ENCODE results near the gene DCST1. TPM values are rescaled to one million over a fixed set of nuclear protein-coding genes. Genes with fewer than 3 reads are reported as not detected.

The DCST1 gene
- total and polyA plus RNA-seq, 2 donors (not counting 3 experiments of a cell fraction or from before 2014, with no cell fraction given) = not detected

DNA sequence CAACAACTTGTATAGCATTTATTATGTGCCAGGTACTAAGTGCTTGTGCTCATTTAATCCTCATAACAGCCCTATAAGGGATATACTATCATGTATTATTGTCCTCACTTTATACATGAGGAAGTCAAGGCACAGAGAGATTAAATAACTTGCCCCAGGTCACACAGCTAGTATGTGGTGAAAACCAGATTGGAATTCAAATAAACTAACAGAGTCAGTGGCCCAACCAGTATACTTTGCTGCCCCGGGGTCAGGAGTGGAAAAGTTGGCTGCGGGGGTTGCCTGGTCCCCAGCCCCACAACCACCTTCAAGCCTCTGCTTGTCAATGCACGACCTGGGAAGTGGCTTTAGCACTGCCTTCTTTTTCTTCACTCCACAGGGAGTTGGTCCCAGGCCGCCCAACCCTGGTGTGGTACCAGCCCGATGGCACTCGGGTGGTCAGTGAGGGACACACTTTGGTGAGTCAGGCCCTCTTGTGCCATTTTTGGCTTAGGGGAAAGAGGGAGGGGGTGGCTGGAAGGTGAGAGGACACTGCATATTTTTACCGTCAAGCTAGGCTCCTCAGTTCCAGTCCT lies 20.0 kb downstream of the DCST1 start:
- H3K27ac ChIP-seq (ENCODE audit: insufficient read depth, low read depth, low read length) = peak overlapping the region; percentile 34
- dilution Hi-C loops (cut with MboI; ENCODE audit: extremely low pct_ligation_motif_present, low sequenced_read_pairs) (no loop called here), intact Hi-C loops (cut with micrococcal nuclease) (no loop called here)
- FAIRE-seq = no peak
- H3K79me2 ChIP-seq (ENCODE audit: control insufficient read depth, insufficient read depth, low read length) = peaks cover 21% of the 10 kb centered on the region
- POLR2A ChIA-PET = interaction anchor here (0.6 kb wide), 1 partner anchor 60 kb away, joined by 4 read pairs; no protein-coding TSS in a partner anchor
- DNase-seq (ENCODE audit: low read depth, low spot score) = no peak
- CTCF ChIA-PET = interaction anchor here (0.6 to 6.1 kb wide), 8 partner anchors 7 to 1883 kb away, joined by 3 to 59 read pairs (median 8); partner anchors contain the start of genes KRTCAP2 and PYGO2
- H3K27me3 ChIP-seq (ENCODE audit: control insufficient read depth in 2 of 2, insufficient read depth in 2 of 2, low read length in 2 of 2) = no peaks in the 10 kb centered on the region
- no TSS peak for BruUV-seq (replicated peaks)
- no peaks in the 10 kb centered on the region for H4K20me1 ChIP-seq (replicated peaks; ENCODE audit: control insufficient read depth, extremely low read depth, insufficient read depth, low read length)
- H3K4me2 ChIP-seq (ENCODE audit: insufficient read depth, low read length) = peak overlapping the region; percentile 1
- TF ChIP-seq POLR2AphosphoS5 (IDR thresholded peaks at IDR 0.05; ENCODE audit: insufficient read depth, low read depth, low read length) = no peak
- no peak for TF ChIP-seq FOS (IDR thresholded peaks at IDR 0.05; ENCODE audit: borderline replicate concordance, insufficient read depth, low read length)
- TF ChIP-seq GATA2 (IDR thresholded peaks at IDR 0.05; ENCODE audit: insufficient read depth, insufficient read length, low read depth, low read length) = no peak
- no peak for TF ChIP-seq EZH2 (IDR thresholded peaks at IDR 0.05; ENCODE audit: borderline replicate concordance, low read depth, low read length, severe bottlenecking)
- no peak for TF ChIP-seq POLR2A (IDR thresholded peaks at IDR 0.05; ENCODE audit: low read depth, low read length)
- no peak for TF ChIP-seq MYC (IDR thresholded peaks at IDR 0.05; ENCODE audit: low read depth, low read length)
- TF ChIP-seq, protein P1, sequence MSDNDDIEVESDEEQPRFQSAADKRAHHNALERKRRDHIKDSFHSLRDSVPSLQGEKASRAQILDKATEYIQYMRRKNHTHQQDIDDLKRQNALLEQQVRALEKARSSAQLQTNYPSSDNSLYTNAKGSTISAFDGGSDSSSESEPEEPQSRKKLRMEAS (IDR thresholded peaks at IDR 0.05; ENCODE audit: insufficient read depth, insufficient read length) = no peak
- TF ChIP-seq JUN (IDR thresholded peaks at IDR 0.05; ENCODE audit: borderline replicate concordance, insufficient read depth, insufficient read length, low read depth) = no peak
- TF ChIP-seq, protein P2, sequence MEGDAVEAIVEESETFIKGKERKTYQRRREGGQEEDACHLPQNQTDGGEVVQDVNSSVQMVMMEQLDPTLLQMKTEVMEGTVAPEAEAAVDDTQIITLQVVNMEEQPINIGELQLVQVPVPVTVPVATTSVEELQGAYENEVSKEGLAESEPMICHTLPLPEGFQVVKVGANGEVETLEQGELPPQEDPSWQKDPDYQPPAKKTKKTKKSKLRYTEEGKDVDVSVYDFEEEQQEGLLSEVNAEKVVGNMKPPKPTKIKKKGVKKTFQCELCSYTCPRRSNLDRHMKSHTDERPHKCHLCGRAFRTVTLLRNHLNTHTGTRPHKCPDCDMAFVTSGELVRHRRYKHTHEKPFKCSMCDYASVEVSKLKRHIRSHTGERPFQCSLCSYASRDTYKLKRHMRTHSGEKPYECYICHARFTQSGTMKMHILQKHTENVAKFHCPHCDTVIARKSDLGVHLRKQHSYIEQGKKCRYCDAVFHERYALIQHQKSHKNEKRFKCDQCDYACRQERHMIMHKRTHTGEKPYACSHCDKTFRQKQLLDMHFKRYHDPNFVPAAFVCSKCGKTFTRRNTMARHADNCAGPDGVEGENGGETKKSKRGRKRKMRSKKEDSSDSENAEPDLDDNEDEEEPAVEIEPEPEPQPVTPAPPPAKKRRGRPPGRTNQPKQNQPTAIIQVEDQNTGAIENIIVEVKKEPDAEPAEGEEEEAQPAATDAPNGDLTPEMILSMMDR (IDR thresholded peaks at IDR 0.05; ENCODE audit: extremely low read depth in 1 of 2, insufficient read depth in 1 of 2, low read depth in 1 of 2, low read length in 2 of 2) = no peak
- H3K4me3 ChIP-seq (replicated peaks in 1 of 3; ENCODE audit: insufficient read depth in 1 of 3, low read depth in 1 of 3, low read length in 3 of 3) = no peak overlapping the region
- H3K9me3 ChIP-seq (replicated peaks; ENCODE audit: control insufficient read depth, insufficient read depth, low read length) = no peaks in the 10 kb centered on the region
- no peak overlapping the region for H3K9ac ChIP-seq (replicated peaks; ENCODE audit: extremely low read depth, insufficient read depth, low read length)
- no peak overlapping the region for H2AFZ ChIP-seq (ENCODE audit: low read depth, low read length)
- H3K4me1 ChIP-seq (ENCODE audit: control insufficient read depth, extremely low read depth, insufficient read depth, low read length) = peaks cover 24% of the 10 kb centered on the region
- H3K36me3 ChIP-seq (ENCODE audit: control insufficient read depth in 2 of 2, extremely low read depth in 1 of 2, insufficient read depth in 2 of 2, low read length in 2 of 2) = peaks cover 9 to 35% of the 10 kb centered on the region in 2 experiments
- H3K9me1 ChIP-seq (replicated peaks; ENCODE audit: control insufficient read depth, extremely low read depth, insufficient read depth, low read length) = no peaks in the 10 kb centered on the region
